ENCODE data around the gene MRPL20.

DNA sequence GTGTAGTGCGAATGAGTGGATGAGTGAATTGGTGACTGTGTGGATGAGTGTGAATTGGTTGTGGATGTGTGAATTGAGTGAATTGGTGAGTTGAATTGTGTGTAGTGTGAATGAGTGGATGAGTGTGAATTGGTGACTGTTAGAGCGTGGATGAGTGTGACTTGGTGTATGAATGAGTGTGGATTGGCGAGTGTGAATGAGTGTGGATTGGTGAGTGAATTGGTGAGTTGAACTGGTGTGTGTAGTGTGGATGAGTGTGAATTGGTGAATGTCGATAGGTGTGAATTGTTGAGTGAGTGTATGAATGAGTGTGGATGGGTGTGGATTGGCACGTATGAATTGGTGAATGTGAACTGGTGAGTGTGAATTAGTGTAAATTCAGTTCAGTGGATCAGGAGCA is 39.8 kb downstream of the MRPL20 start:
- TF ChIP-seq, protein P1, sequence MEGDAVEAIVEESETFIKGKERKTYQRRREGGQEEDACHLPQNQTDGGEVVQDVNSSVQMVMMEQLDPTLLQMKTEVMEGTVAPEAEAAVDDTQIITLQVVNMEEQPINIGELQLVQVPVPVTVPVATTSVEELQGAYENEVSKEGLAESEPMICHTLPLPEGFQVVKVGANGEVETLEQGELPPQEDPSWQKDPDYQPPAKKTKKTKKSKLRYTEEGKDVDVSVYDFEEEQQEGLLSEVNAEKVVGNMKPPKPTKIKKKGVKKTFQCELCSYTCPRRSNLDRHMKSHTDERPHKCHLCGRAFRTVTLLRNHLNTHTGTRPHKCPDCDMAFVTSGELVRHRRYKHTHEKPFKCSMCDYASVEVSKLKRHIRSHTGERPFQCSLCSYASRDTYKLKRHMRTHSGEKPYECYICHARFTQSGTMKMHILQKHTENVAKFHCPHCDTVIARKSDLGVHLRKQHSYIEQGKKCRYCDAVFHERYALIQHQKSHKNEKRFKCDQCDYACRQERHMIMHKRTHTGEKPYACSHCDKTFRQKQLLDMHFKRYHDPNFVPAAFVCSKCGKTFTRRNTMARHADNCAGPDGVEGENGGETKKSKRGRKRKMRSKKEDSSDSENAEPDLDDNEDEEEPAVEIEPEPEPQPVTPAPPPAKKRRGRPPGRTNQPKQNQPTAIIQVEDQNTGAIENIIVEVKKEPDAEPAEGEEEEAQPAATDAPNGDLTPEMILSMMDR (IDR thresholded peaks at IDR 0.05) = no peak
- TF ChIP-seq POLR2A (IDR thresholded peaks at IDR 0.05) = no peak
